B cell (primary cell): ENCODE data around the gene STARD10. TPM values are rescaled to one million over a fixed set of nuclear protein-coding genes. Genes with fewer than 3 reads are reported as not detected.

Source experiments
- ATAC-seq: fragments of 200-7000 bp; cut with Tn5 transposase; one replicate; pipeline ENCODE4 v1.10.0; 2021; ENCODE audit warnings: low read depth, mild to moderate bottlenecking, moderate number of reproducible peaks, moderate library complexity
- CTCF ChIA-PET: fragments of 350-600 bp; sonication (Branson Sonifier 250); formaldehyde crosslinking; loops from one replicate; lab custom pipeline; 2021; ENCODE audit warnings: antibody characterized with exemption, inconsistent platforms; lab: Charles Lee
- POLR2A ChIA-PET: fragments of 350-600 bp; sonication (Branson Sonifier 250); formaldehyde crosslinking; loops from one replicate; lab custom pipeline; 2021; ENCODE audit warnings: antibody characterized with exemption; lab: Charles Lee
- DNase-seq: peaks from one replicate; pipeline ENCODE4 v3.0.0; 2013
- H2AFZ ChIP-seq: 2 replicates; pipeline ENCODE4 v1.6.1; 2012; ENCODE audit warnings: mild to moderate bottlenecking, low read depth, low read length; ENCODE audit not compliant: insufficient read depth, poor library complexity, severe bottlenecking
- H3K27ac ChIP-seq, 2 donors: 1 replicate in 1 of 2; 2 replicates in 1 of 2; pipeline ENCODE4 v1.5.1; 2012 to 2013; ENCODE audit warnings: low read length in 2 of 2, mild to moderate bottlenecking in 2 of 2, moderate library complexity in 1 of 2
- H3K27me3 ChIP-seq, 4 experiments: fragments of 200-600 bp in 1 of 4; sonication (generic) in 1 of 4; replicated peaks in 1 of 4; 1 replicate in 2 of 4; 2 replicates in 2 of 4; pipeline versions ENCODE4 v1.6.1 to v1.7.0; 2013 to 2016; ENCODE audit warnings: low read length in 3 of 4, mild to moderate bottlenecking in 2 of 4, mixed read lengths in 1 of 4, moderate library complexity in 1 of 4; ENCODE audit not compliant: insufficient read depth in 4 of 4, control insufficient read depth in 3 of 4; ENCODE audit errors: control extremely low read depth in 1 of 4
- H3K36me3 ChIP-seq, 2 experiments: replicated peaks in 1 of 2; 1 replicate in 1 of 2; 2 replicates in 1 of 2; pipeline versions ENCODE4 v1.6.1 to v1.7.1; 2013; ENCODE audit warnings: low read length in 1 of 2; ENCODE audit not compliant: insufficient read depth in 2 of 2, control insufficient read depth in 1 of 2; ENCODE audit errors: control extremely low read depth in 1 of 2, extremely low read depth in 1 of 2
- H3K4me1 ChIP-seq, 2 donors: fragments of 200-600 bp in 1 of 2; sonication (generic) in 1 of 2; 1 replicate in 1 of 2; 2 replicates in 1 of 2; pipeline versions ENCODE4 v1.5.1 to v1.6.1; 2013 to 2017; ENCODE audit warnings: low read length in 2 of 2; ENCODE audit not compliant: control insufficient read depth in 2 of 2, insufficient read depth in 2 of 2
- H3K4me2 ChIP-seq: replicated peaks from 2 replicates; pipeline ENCODE3; 2012; ENCODE audit warnings: mild to moderate bottlenecking, low read depth, low read length; ENCODE audit not compliant: poor library complexity, severe bottlenecking
- H3K4me3 ChIP-seq, 5 experiments: fragments of 200-600 bp in 1 of 5; sonication (generic) in 1 of 5; 1 replicate in 3 of 5; 2 replicates in 2 of 5; pipeline versions ENCODE4 v1.5.1 to v1.7.0; 2011 to 2016; ENCODE audit warnings: low read length in 4 of 5, mild to moderate bottlenecking in 4 of 5, low read depth in 2 of 5, control low read depth in 1 of 5, moderate library complexity in 1 of 5; ENCODE audit not compliant: insufficient read depth in 1 of 5; ENCODE audit errors: control extremely low read depth in 1 of 5, extremely low read depth in 1 of 5
- H3K79me2 ChIP-seq: fragments of 200-600 bp; sonication (generic); one replicate; pipeline ENCODE4 v1.6.0; 2016; ENCODE audit warnings: low read length; ENCODE audit not compliant: control insufficient read depth, insufficient read depth
- H3K9ac ChIP-seq: fragments of 200-600 bp; sonication (generic); 2 replicates; pipeline ENCODE4 v1.6.1; 2017; ENCODE audit warnings: mild to moderate bottlenecking, low read length, moderate library complexity
- H3K9me3 ChIP-seq, 3 donors: one replicate each; pipeline versions ENCODE4 v1.6.1 to v1.7.1; 2013; ENCODE audit warnings: low read length in 2 of 3; ENCODE audit not compliant: control insufficient read depth in 2 of 3, insufficient read depth in 1 of 3; ENCODE audit errors: control extremely low read depth in 1 of 3
- H4K20me1 ChIP-seq: 2 replicates; pipeline ENCODE4 v1.6.0; 2012; ENCODE audit warnings: mild to moderate bottlenecking, low read length; ENCODE audit not compliant: insufficient read depth, control insufficient read depth, poor library complexity, severe bottlenecking
- H3K27ac Mint-ChIP-seq: one replicate; pipeline ENCODE4 v1.8.0; 2021; ENCODE audit warnings: mixed read lengths
- H3K27me3 Mint-ChIP-seq: one replicate; pipeline ENCODE4 v1.8.0; 2021; ENCODE audit warnings: mixed read lengths
- H3K4me1 Mint-ChIP-seq: one replicate; pipeline ENCODE4 v1.8.0; 2021; ENCODE audit warnings: mixed read lengths
- H3K4me3 Mint-ChIP-seq: one replicate; pipeline ENCODE4 v1.8.0; 2021; ENCODE audit warnings: mixed read lengths
- H3K9me3 Mint-ChIP-seq: one replicate; pipeline ENCODE4 v1.8.0; 2022; ENCODE audit warnings: mixed read lengths; ENCODE audit not compliant: insufficient read depth
- EZH2 ChIP-seq: IDR thresholded peaks from 2 replicates; pipeline ENCODE4 v1.6.1; 2012; ENCODE audit warnings: borderline replicate concordance, low read depth, mild to moderate bottlenecking, moderate library complexity, low read length; ENCODE audit not compliant: insufficient read depth, poor library complexity, severe bottlenecking
- WGBS: methylation state at CpG from one replicate; pipeline ENCODE4 v1.1.5; 2013; ENCODE audit warnings: missing lambda C conversion rate; ENCODE audit not compliant: insufficient coverage; 5-methylcytosine and 5-hydroxymethylcytosine counted together
- intact Hi-C: fragments of 100-400 bp; cut with micrococcal nuclease; formaldehyde crosslinking; loops from one replicate; pipeline ENCODE4 v1.10.0; 2022
- polyA plus RNA-seq: library from polyadenylated mRNA; depleted of rRNA; stranded (reverse); fragments of >200 nt; gene quantifications from 2 replicates; pipeline ENCODE4 v1.2.3, GENCODE V29; 2012
- total RNA-seq, 2 donors: library from RNA; stranded (reverse); fragments of 120-200 nt in 1 of 2; gene quantifications; 1 replicate in 1 of 2; 2 replicates in 1 of 2; pipeline versions ENCODE4 v1.2.3 to v1.2.4, GENCODE V29; 2013 to 2022
- TF ChIP-seq, protein P1 (sequence below): fragments of 200-600 bp; IDR thresholded peaks from one replicate; pipeline ENCODE4 v1.8.0; 2022; ENCODE audit warnings: antibody characterized with exemption, mild to moderate bottlenecking

Gene STARD10
- total and polyA plus RNA-seq, 2 donors (not counting 1 experiment from before 2014, with no cell fraction given) = 37.5 to 39.2 TPM

GRCh38 chr11:72740562-72741428 is 53.1 kb downstream of the STARD10 start:
- peak overlapping the region in 1 of 5 experiments; percentile 60 for H3K4me3 ChIP-seq
- TF ChIP-seq, protein P1, sequence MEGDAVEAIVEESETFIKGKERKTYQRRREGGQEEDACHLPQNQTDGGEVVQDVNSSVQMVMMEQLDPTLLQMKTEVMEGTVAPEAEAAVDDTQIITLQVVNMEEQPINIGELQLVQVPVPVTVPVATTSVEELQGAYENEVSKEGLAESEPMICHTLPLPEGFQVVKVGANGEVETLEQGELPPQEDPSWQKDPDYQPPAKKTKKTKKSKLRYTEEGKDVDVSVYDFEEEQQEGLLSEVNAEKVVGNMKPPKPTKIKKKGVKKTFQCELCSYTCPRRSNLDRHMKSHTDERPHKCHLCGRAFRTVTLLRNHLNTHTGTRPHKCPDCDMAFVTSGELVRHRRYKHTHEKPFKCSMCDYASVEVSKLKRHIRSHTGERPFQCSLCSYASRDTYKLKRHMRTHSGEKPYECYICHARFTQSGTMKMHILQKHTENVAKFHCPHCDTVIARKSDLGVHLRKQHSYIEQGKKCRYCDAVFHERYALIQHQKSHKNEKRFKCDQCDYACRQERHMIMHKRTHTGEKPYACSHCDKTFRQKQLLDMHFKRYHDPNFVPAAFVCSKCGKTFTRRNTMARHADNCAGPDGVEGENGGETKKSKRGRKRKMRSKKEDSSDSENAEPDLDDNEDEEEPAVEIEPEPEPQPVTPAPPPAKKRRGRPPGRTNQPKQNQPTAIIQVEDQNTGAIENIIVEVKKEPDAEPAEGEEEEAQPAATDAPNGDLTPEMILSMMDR = no peak
- TF ChIP-seq EZH2 = no peak
- H3K27ac Mint-ChIP-seq = peak overlapping the region; percentile 91
- H3K4me1 Mint-ChIP-seq = peaks cover 94% of the 10 kb centered on the region
- H3K9me3 Mint-ChIP-seq = no peaks in the 10 kb centered on the region
- peaks cover 12% of the 10 kb centered on the region for H4K20me1 ChIP-seq
- ChIA-PET CTCF (interaction anchor here (0.8 to 23.8 kb wide), 6 partner anchors 9 to 347 kb away, joined by 3 to 390 read pairs (median 3); partner anchors contain the start of gene STARD10), POLR2A (interaction anchor here (0.6 to 1.3 kb wide), 5 partner anchors 8 to 60 kb away, joined by 3 to 7 read pairs (median 4); no protein-coding TSS in a partner anchor)
- no peaks in the 10 kb centered on the region for H3K9me3 ChIP-seq
- peaks cover 0 to 4% of the 10 kb centered on the region in 2 experiments for H3K36me3 ChIP-seq
- peak overlapping the region; percentile 69 for H3K4me3 Mint-ChIP-seq
- intact Hi-C loops = no loop called here
- H3K27me3 ChIP-seq = no peaks in the 10 kb centered on the region
- H3K4me1 ChIP-seq = peaks cover 96 to 99% of the 10 kb centered on the region in 2 donors
- DNase-seq (no peak), ATAC-seq (no peak)
- H3K4me2 ChIP-seq = peak overlapping the region; percentile 83
- H3K79me2 ChIP-seq = peaks cover 95% of the 10 kb centered on the region
- peak overlapping the region; percentile 9 for H2AFZ ChIP-seq
- WGBS = 51% methylated on average over 6 of the region's 10 CpGs
- peak overlapping the region; percentile 97 to 99 for H3K27ac ChIP-seq
- no peak overlapping the region for H3K9ac ChIP-seq
- no peaks in the 10 kb centered on the region for H3K27me3 Mint-ChIP-seq
